Stomach (tissue), 9 donors: Measurements from ENCODE around the gene KREMEN2. TPM values are rescaled to one million over a fixed set of nuclear protein-coding genes. Genes with fewer than 3 reads are reported as not detected.
A peak's percentile ranks its signal among the peaks of the same experiment; 100 is the strongest.

Source experiments
- DNase-seq, 2 donors: peaks; one replicate each; pipeline versions ENCODE4 v3.0.0 to v3.0.0-alpha.2; 2013 to 2019
- H3K27ac ChIP-seq, 5 donors: fragments of 200-600 bp in 4 of 5; sonication (generic) in 4 of 5; one replicate each; pipeline ENCODE4 v1.5.1; 2013 to 2019; ENCODE audit warnings: mild to moderate bottlenecking in 1 of 5, moderate library complexity in 1 of 5
- H3K27me3 ChIP-seq, 3 donors: fragments of 200-600 bp; sonication (generic); one replicate each; pipeline ENCODE4 v1.5.1; 2017 to 2019; ENCODE audit warnings: mixed run types in 1 of 3
- H3K36me3 ChIP-seq, 4 donors: fragments of 200-600 bp; sonication (generic); 1 replicate in 3 of 4; 2 replicates in 1 of 4; pipeline ENCODE4 v1.5.1; 2016 to 2019
- H3K4me1 ChIP-seq, 4 donors: fragments of 200-600 bp; sonication (generic); one replicate each; pipeline ENCODE4 v1.5.1; 2016 to 2019
- H3K4me3 ChIP-seq, 4 donors: fragments of 200-600 bp; sonication (generic) in 3 of 4; one replicate each; pipeline ENCODE4 v1.5.1; 2016 to 2019; ENCODE audit warnings: mild to moderate bottlenecking in 1 of 4
- H3K9me3 ChIP-seq, 4 donors: fragments of 200-600 bp; sonication (generic); one replicate each; pipeline ENCODE4 v1.5.1; 2016 to 2019
- EP300 ChIP-seq: sonication (generic); formaldehyde crosslinking; IDR thresholded peaks from one replicate; pipeline ENCODE4 v1.6.1; 2017; ENCODE audit warnings: antibody characterized with exemption
- POLR2A ChIP-seq, 4 donors: fragments of 450-650 bp; IDR thresholded peaks; one replicate each; pipeline ENCODE4 v1.6.1; 2016; ENCODE audit warnings: antibody characterized with exemption in 4 of 4, control low read depth in 2 of 4, mild to moderate bottlenecking in 1 of 4, moderate library complexity in 1 of 4
- POLR2AphosphoS5 ChIP-seq, 3 donors: sonication (generic); formaldehyde crosslinking; IDR thresholded peaks; one replicate each; pipeline ENCODE4 v1.6.1; 2016; ENCODE audit warnings: antibody characterized with exemption in 3 of 3
- WGBS, 5 donors: extraction: QIAGEN DNeasy Blood & Tissue Kit in 3 of 5; methylation state at CpG; one replicate each; pipeline versions ENCODE4 v1.1.5 to v1.1.7; 2013 to 2018; 5-methylcytosine and 5-hydroxymethylcytosine counted together
- intact Hi-C: fragments of 100-400 bp; cut with DNase I; formaldehyde crosslinking; loops from one replicate; pipeline ENCODE4 v1.15.1; 2023; ENCODE audit warnings: low total_unique reads
- polyA plus RNA-seq, 3 donors: library from polyadenylated mRNA; stranded (reverse); fragments of 200-250 nt; gene quantifications; one replicate each; pipeline ENCODE4 v1.2.3, GENCODE V29; 2013
- total RNA-seq, 5 donors: library from RNA; depleted of rRNA; stranded (reverse); fragments of >200 nt; gene quantifications; one replicate each; pipeline versions ENCODE4 v1.1.0 to v1.2.3, GENCODE V29; 2014 to 2016
- TF ChIP-seq, protein P1 (sequence below), 7 experiments: fragments of 450-650 bp in 4 of 7; fragments of 200-600 bp in 3 of 7; sonication (generic) in 3 of 7; IDR thresholded peaks; one replicate each; pipeline ENCODE4 v1.5.1; 2016 to 2019; ENCODE audit warnings: antibody characterized with exemption in 7 of 7, control low read depth in 2 of 7, mild to moderate bottlenecking in 1 of 7
- donor health status: healthy with polysubstance abuse.
- donor health status: Bipolar disorder and iron deficiency.
- donor health status: healthy.

KREMEN2 gene
- total and polyA plus RNA-seq, 8 donors: 0.37 to 1.1 TPM; not detected in 6

GRCh38 chr16:2966043-2966807, 2.1 kb downstream of the KREMEN2 start:
- 46 to 63% (median 54%) methylated on average over 14 to 39 of the region's 39 CpGs for WGBS, 5 donors
- intact Hi-C loops: no loop called here
- Histone ChIP-seq H3K36me3 (no peaks in the 10 kb centered on the region), H3K4me1 (peaks cover 59 to 84% (median 76%) of the 10 kb centered on the region in 4 donors), H3K27me3 (peaks cover 45 to 93% (median 74%) of the 10 kb centered on the region in 3 donors), H3K9me3 (no peaks in the 10 kb centered on the region), H3K27ac (no peak overlapping the region), H3K4me3 (peak overlapping the region; percentile 7 to 46 (median 21))
- peak in 1 of 2 donors; percentile 11 for DNase-seq
- TF ChIP-seq POLR2AphosphoS5 (IDR thresholded peaks at IDR 0.05) (no peak), EP300 (no peak), POLR2A (IDR thresholded peaks at IDR 0.05) (no peak)
- TF ChIP-seq, protein P1, sequence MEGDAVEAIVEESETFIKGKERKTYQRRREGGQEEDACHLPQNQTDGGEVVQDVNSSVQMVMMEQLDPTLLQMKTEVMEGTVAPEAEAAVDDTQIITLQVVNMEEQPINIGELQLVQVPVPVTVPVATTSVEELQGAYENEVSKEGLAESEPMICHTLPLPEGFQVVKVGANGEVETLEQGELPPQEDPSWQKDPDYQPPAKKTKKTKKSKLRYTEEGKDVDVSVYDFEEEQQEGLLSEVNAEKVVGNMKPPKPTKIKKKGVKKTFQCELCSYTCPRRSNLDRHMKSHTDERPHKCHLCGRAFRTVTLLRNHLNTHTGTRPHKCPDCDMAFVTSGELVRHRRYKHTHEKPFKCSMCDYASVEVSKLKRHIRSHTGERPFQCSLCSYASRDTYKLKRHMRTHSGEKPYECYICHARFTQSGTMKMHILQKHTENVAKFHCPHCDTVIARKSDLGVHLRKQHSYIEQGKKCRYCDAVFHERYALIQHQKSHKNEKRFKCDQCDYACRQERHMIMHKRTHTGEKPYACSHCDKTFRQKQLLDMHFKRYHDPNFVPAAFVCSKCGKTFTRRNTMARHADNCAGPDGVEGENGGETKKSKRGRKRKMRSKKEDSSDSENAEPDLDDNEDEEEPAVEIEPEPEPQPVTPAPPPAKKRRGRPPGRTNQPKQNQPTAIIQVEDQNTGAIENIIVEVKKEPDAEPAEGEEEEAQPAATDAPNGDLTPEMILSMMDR (IDR thresholded peaks at IDR 0.05): no peak

DNA sequence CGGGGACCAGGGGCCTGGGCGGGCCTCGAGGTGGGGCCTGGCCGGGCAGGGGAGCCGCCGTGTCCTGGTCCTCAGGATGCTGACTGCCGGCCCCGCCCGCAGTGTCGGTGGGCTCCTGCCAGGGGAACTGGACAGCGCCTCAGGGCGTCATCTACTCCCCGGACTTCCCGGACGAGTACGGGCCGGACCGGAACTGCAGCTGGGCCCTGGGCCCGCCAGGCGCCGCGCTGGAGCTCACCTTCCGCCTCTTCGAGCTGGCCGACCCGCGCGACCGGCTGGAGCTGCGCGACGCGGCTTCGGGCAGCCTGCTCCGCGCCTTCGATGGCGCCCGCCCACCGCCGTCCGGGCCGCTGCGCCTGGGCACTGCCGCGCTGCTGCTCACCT, 2.7 kb downstream of the KREMEN2 start:
- TF ChIP-seq, protein P1 (IDR thresholded peaks at IDR 0.05): peak in 1 of 7 experiments; percentile 10
- no peak for TF ChIP-seq EP300
- H3K27ac ChIP-seq: no peak overlapping the region
- intact Hi-C loops: no loop called here
- 1 to 10% (median 3%) methylated on average over 7 to 46 of the region's 46 CpGs for WGBS, 5 donors
- H3K27me3 ChIP-seq: peaks cover 45 to 87% (median 69%) of the 10 kb centered on the region in 3 donors
- H3K36me3 ChIP-seq: no peaks in the 10 kb centered on the region
- DNase-seq: peak; percentile 55 to 76
- H3K4me3 ChIP-seq: peak overlapping the region; percentile 7 to 46 (median 21)
- no peaks in the 10 kb centered on the region for H3K9me3 ChIP-seq
- peaks cover 59 to 86% (median 78%) of the 10 kb centered on the region in 4 donors for H3K4me1 ChIP-seq

GRCh38 chr16:2967211-2967631, 3.1 kb downstream of the KREMEN2 start:
- no peaks in the 10 kb centered on the region for H3K9me3 ChIP-seq
- H3K27me3 ChIP-seq: peaks cover 45 to 83% (median 65%) of the 10 kb centered on the region in 3 donors
- WGBS, 5 donors: 9 to 20% (median 10%) methylated on average over 2 to 51 of the region's 51 CpGs; no CpG with 5 or more reads in 1 of the 5 donors
- DNase-seq: no peak
- H3K4me3 ChIP-seq: peak overlapping the region; percentile 7 to 46 (median 21)
- H3K4me1 ChIP-seq: peaks cover 59 to 86% (median 78%) of the 10 kb centered on the region in 4 donors
- intact Hi-C loops: no loop called here
- H3K36me3 ChIP-seq: peaks cover 0 to under 1% (median 0%) of the 10 kb centered on the region in 4 donors
- no peak for TF ChIP-seq EP300
- TF ChIP-seq POLR2A (IDR thresholded peaks at IDR 0.05): no peak
- TF ChIP-seq, protein P1 (IDR thresholded peaks at IDR 0.05): no peak
- no peak for TF ChIP-seq POLR2AphosphoS5 (IDR thresholded peaks at IDR 0.05)
- no peak overlapping the region for H3K27ac ChIP-seq

DNA sequence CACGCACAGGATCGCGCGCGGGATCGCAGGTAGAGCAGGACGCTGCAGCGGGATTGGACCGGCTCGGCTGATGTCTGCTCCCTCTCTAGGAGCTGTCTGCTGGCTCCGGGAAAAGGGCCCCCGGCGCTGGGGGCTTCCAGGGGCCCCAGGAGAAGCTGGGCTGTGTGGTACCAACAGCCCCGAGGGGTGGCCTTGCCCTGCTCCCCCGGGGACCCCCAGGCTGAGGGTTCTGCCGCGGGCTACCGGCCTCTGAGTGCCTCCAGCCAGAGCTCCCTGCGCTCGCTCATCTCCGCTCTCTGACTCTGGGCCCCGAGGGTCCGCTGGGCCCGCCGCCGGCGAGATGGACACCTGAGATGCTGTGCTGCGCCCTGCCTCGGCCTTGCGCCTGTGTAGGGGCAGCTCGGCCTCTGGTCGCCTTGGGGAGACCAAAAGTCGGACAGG, 3.7 kb downstream of the KREMEN2 start:
- no peak overlapping the region for H3K27ac ChIP-seq
- H3K4me3 ChIP-seq: peak overlapping the region in 1 of 4 donors; percentile 46
- TF ChIP-seq EP300: no peak
- no peak for TF ChIP-seq POLR2AphosphoS5 (IDR thresholded peaks at IDR 0.05)
- no peak for TF ChIP-seq POLR2A (IDR thresholded peaks at IDR 0.05)
- TF ChIP-seq, protein P1 (IDR thresholded peaks at IDR 0.05): no peak
- intact Hi-C loops: no loop called here
- H3K36me3 ChIP-seq: peaks cover 0 to 6% (median 0%) of the 10 kb centered on the region in 4 donors
- H3K27me3 ChIP-seq: peaks cover 43 to 77% (median 60%) of the 10 kb centered on the region in 3 donors
- WGBS, 5 donors: 52 to 56% (median 54%) methylated on average over 31 to 33 of the region's 33 CpGs; no CpG with 5 or more reads in 1 of the 5 donors
- no peaks in the 10 kb centered on the region for H3K9me3 ChIP-seq
- H3K4me1 ChIP-seq: peaks cover 58 to 84% (median 75%) of the 10 kb centered on the region in 4 donors
- peak in 1 of 2 donors; percentile 12 for DNase-seq
